HG02943 (cell line): ENCODE data around the gene OSBPL5.

Source experiments
- ATAC-seq: cut with Tn5 transposase; IDR thresholded peaks from one replicate; pipeline ENCODE4 v1.9.1; 2021; ENCODE audit warnings: mild to moderate bottlenecking, low read depth, moderate library complexity; ENCODE audit not compliant: unreplicated experiment

The OSBPL5 gene

GRCh38 chr11:3105791-3106735 is 59.0 kb downstream of the OSBPL5 start:
- ATAC-seq = no peak

GRCh38 chr11:3104961-3105790 is 59.9 kb downstream of the OSBPL5 start:
- ATAC-seq = no peak

- no peak for ATAC-seq
These were observed 60.9 kb downstream of the OSBPL5 start for GRCh38 chr11:3104051-3104714.

GRCh38 chr11:3103076-3103475 is 62.0 kb downstream of the OSBPL5 start:
- no peak for ATAC-seq

GRCh38 chr11:3102641-3102921 is 62.5 kb downstream of the OSBPL5 start:
- ATAC-seq = no peak

- no peak for ATAC-seq
These were observed 63.0 kb downstream of the OSBPL5 start for GRCh38 chr11:3101921-3102640.

- no peak for ATAC-seq
These were observed 65.9 kb downstream of the OSBPL5 start for GRCh38 chr11:3099178-3099577.

GRCh38 chr11:3096909-3097530 is 68.1 kb downstream of the OSBPL5 start:
- ATAC-seq = no peak

- ATAC-seq = no peak
These were observed 69.3 kb downstream of the OSBPL5 start for GRCh38 chr11:3095712-3096361.

- ATAC-seq = no peak
These were observed 70.8 kb downstream of the OSBPL5 start for GRCh38 chr11:3094223-3094824.

- no peak for ATAC-seq
These were observed 71.6 kb downstream of the OSBPL5 start for GRCh38 chr11:3093281-3094191.

GRCh38 chr11:3092603-3093141 is 72.4 kb downstream of the OSBPL5 start:
- no peak for ATAC-seq

- ATAC-seq = no peak
These were observed 73.1 kb downstream of the OSBPL5 start for GRCh38 chr11:3091846-3092602.

GRCh38 chr11:3091081-3091845 is 73.8 kb downstream of the OSBPL5 start:
- ATAC-seq = no peak

GRCh38 chr11:3090096-3090901 is 74.8 kb downstream of the OSBPL5 start:
- no peak for ATAC-seq
